Measurements from ENCODE around the gene SCAF8. TPM values are rescaled to one million over a fixed set of nuclear protein-coding genes. Genes with fewer than 3 reads are reported as not detected.

Gene SCAF8
- total RNA-seq (75.2 and 77.9 TPM in 2 replicates), polyA plus RNA-seq (25.7 and 31.2 TPM in 2 replicates), polyA minus RNA-seq (25.5 and 35.9 TPM in 2 replicates)
- total RNA-seq (2013): 51.1 TPM

- peaks cover 31% of the 10 kb centered on the region in 2 donors for H3K4me1 ChIP-seq (ENCODE audit: control insufficient read depth in 2 of 2, insufficient read depth in 2 of 2, low read length in 2 of 2)
- H3K9ac ChIP-seq (ENCODE audit: low read length): peak within 1 kb of the TSS; percentile 95
- H3K4me3 Mint-ChIP-seq: peak within 1 kb of the TSS; percentile 92
- peak within 1 kb of the TSS; percentile 78 for H2AFZ ChIP-seq (ENCODE audit: insufficient read depth, low read depth, low read length, poor library complexity, severe bottlenecking)
- CTCF ChIA-PET: interaction anchor here (1.2 kb wide), 1 partner anchor 57 kb away, joined by 4 read pairs; no protein-coding TSS in a partner anchor
- POLR2A ChIA-PET: no interaction called here
- H3K27ac ChIP-seq (ENCODE audit: low read length in 2 of 2): peak within 1 kb of the TSS; percentile 96 to 97
- peaks cover 54% of the 10 kb centered on the region for H3K79me2 ChIP-seq (ENCODE audit: control insufficient read depth, insufficient read depth, low read length)
- peak within 1 kb of the TSS; percentile 77 for H3K4me2 ChIP-seq (replicated peaks; ENCODE audit: low read depth, low read length, poor library complexity, severe bottlenecking)
- H3K9me3 ChIP-seq (ENCODE audit: control extremely low read depth in 1 of 3, control insufficient read depth in 2 of 3, insufficient read depth in 1 of 3, low read length in 2 of 3): no peaks in the 10 kb centered on the region
- TF ChIP-seq EZH2 (IDR thresholded peaks at IDR 0.05; ENCODE audit: borderline replicate concordance, insufficient read depth, low read depth, low read length, poor library complexity, severe bottlenecking): no peak
- peak; percentile 83 for TF ChIP-seq CTCF (IDR thresholded peaks at IDR 0.05)
- DNase-seq (peak; percentile 94), ATAC-seq (ENCODE audit: low read depth) (peak; percentile 74)
- no peaks in the 10 kb centered on the region for H3K9me3 Mint-ChIP-seq (ENCODE audit: insufficient read depth)
- peak within 1 kb of the TSS; percentile 78 to 97 (median 91) for H3K4me3 ChIP-seq (ENCODE audit: control extremely low read depth in 1 of 5, extremely low read depth in 1 of 5, insufficient read depth in 1 of 5, low read depth in 2 of 5, low read length in 4 of 5)
- H3K27me3 ChIP-seq (replicated peaks in 1 of 4; ENCODE audit: control extremely low read depth in 1 of 4, control insufficient read depth in 3 of 4, insufficient read depth in 4 of 4, low read length in 3 of 4): no peaks in the 10 kb centered on the region
- no peaks in the 10 kb centered on the region for H3K36me3 ChIP-seq (replicated peaks in 1 of 2; ENCODE audit: control extremely low read depth in 1 of 2, control insufficient read depth in 1 of 2, extremely low read depth in 1 of 2, insufficient read depth in 2 of 2, low read length in 1 of 2)
- H3K27me3 Mint-ChIP-seq: no peaks in the 10 kb centered on the region
- WGBS (ENCODE audit: insufficient coverage): under 1% methylated on average over 60 of the region's 61 CpGs
- peaks cover 39% of the 10 kb centered on the region for H3K4me1 Mint-ChIP-seq
- intact Hi-C loops (cut with micrococcal nuclease): loop anchor here (1.0 to 5.0 kb wide), 6 partner anchors 39 to 449 kb away; no protein-coding TSS in a partner anchor
- H3K27ac Mint-ChIP-seq: peak within 1 kb of the TSS; percentile 99
- peaks cover 45% of the 10 kb centered on the region for H4K20me1 ChIP-seq (ENCODE audit: control insufficient read depth, insufficient read depth, low read length, poor library complexity, severe bottlenecking)
Measured at GRCh38 chr6:154733183-154733625, at the start of gene SCAF8. Gene SCAF8 (plus strand): TSS chr6:154733416. CDS start chr6:154733901, 485 bp downstream.
